HG03159 (cell line): ENCODE data around the gene LCLAT1.

Source experiments
- ATAC-seq: cut with Tn5 transposase; IDR thresholded peaks from one replicate; pipeline ENCODE4 v1.9.1; 2021; ENCODE audit warnings: mild to moderate bottlenecking, moderate library complexity; ENCODE audit not compliant: unreplicated experiment

LCLAT1 gene

DNA sequence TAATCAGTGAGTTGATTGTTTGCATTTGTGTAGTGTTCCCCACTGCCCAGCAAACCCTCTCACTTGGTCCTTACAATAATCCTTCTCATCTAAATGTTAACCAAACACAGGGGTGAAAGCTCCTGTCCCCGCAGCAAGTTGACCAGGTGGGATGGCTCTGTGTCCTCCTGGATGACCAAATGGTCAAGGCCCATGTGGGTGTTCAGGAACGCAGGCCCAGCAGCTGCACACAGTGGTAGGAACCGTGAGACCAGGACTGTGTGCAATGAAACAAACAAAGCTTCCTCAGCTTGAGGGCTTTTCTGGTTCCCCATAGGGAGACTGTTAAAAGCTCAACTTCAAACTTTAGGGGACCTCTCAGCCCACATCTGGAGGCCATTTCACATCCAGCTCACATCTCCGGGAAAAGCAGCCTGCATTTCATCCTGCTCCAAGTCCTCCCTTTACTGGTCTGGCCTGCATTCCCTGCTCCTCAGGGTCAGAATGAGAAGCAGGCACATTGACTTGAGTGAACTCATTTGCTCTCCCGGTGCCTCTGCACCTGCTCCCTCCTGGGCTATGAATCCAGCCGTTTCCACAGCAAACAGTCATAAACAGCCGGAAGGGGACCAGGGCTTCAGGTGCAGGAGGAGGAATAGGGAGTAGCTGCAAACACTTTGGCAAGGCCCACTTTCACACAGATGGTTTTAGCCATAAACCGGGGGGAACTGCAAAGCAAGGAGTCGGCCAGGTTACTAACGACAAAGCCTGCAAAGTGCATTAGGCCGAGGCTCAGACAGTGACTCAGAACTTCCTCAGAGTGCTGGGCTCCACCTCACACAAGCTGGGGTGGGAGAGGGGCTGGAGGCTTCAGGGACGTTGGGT lies 215.5 kb downstream of the LCLAT1 start:
- ATAC-seq, result no peak

DNA sequence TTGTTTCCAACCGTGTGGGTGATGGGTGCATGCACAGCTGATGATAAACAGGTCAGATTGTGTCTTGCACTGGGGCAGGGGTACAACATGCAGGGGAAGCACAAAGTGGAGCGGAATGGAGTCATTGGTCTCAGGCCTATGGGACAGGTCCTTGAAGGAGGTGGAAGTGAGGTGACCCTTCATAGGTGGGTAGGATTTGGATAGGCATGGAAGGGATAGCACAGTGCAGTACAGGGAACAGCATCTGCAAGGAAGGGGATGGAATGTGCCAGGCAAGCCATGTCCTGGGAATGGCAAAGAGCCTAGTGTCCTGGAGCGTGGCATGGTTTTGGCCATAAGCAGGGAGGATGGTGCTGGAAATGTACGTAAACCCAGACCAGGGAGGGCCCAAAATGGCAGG lies 216.3 kb downstream of the LCLAT1 start:
- ATAC-seq, result no peak

DNA sequence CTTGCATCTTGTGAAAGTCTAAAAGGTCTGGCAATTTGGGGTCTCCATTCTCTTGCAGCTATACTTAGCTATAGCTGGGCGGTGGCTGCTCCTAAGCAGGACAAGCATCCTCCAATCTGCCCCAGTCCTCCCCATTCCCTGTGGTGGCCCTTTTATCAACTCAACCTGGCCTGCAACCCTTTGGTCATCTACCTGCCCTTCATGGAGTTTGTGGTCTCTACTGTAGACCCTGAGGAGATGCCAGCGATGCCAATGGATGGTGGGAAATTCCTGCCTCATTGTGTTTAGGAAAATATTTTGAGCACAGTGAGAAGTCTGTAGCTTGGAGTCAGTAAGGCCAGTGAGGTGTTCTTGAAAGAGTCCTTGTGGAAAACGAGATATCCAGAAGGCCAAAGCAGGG lies 216.8 kb downstream of the LCLAT1 start:
- no peak for ATAC-seq

DNA sequence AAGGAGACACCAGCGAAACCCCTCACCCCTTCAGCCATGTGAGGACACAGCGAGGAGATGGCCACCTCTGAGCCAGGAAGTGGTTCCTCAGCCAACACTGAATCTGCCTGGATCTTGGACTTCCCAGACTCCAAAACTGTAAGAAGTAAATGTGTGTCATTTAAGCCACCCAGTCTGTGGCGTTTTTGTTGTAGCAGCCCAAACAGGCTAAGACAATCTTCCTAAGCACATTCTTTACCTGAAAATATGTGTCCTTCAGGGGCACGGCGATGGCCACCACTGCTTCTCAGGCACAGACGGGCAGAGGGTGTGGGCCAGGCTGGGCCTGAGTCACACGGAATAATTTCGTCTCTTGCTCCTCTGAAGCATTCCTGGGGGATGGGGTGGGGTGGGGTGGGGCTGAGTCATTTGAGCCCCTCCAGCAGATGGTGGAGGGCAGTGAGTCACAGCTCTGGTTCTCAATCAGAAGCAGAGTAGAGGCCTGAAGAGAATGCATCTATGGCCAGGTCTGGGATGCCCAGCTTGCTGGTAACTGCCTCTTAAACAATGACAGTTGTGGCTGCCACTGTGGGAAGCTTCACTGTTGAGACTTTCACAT lies 217.8 kb downstream of the LCLAT1 start:
- ATAC-seq, result no peak

DNA sequence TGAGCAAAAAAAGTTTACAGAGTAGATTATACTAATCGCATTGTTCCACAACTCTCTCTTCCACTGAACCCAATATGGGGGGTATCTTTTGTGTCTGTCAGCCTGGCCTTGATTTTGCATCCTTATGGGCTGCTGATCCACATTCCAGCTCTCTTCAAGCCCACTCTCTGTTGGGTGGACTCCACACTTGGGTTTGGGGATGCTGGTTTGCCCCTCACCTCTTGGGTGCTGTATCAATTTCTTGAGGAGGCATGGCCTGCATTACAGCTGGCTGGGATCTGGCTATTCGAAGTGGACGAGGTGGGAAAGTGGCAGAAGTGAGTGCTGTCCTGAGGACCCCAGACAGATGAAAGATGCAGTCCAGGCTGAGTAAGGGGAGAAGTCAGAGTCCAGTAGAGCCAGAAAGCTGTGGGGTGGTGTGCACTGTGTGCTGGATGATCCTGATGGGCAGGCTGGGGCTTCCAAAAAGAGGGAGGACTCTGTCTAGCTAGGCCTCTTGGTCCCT lies 218.8 kb downstream of the LCLAT1 start:
- no peak for ATAC-seq

DNA sequence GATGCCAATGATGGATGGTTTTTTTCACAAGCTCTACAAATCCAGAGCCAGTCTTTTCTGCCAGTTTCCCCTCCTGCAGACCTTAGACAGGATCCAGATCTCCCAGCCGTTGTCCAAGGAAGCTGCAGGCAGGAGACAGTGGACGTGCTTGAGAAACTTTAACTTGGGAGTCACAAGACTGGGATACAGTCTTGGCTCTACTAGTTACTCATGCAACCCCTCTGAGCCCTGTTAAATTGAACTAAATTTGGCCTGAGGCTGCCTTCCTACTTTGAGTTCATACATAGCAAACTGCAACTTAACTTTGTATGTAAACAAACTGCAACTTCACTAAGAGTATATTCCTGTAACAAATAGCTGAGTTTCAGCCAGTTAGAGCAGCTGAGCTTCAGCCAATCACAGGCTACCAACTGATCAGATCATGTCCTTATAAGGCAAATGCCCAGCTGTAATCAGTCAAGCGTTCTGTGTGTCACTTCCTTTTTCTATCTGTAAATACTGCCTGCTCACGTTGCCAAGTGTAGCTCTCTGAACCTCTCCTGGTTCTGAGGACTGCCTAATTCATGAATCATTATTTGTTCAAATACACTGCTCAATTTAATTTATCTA lies 219.3 kb downstream of the LCLAT1 start:
- peak; percentile 79 for ATAC-seq

DNA sequence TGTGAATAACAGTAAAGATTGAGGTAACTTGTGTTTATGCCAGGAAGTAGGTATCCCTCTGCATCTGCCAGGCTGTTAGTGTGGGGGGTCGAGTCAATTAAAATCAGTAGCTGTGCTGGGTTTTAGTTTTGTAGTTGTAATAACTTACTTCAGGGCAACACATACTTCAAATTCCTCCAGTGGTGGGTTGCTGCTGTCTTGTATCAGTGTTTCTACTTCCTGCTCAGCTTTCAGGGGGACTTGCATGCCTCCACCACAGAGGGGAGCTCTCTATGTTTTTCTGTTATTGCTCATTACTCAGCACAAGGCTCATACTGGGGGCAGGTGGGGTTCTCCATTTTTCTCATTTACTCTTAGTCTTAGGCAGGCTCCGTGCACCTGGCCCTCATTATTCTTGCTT lies 223.4 kb downstream of the LCLAT1 start:
- ATAC-seq, result no peak

DNA sequence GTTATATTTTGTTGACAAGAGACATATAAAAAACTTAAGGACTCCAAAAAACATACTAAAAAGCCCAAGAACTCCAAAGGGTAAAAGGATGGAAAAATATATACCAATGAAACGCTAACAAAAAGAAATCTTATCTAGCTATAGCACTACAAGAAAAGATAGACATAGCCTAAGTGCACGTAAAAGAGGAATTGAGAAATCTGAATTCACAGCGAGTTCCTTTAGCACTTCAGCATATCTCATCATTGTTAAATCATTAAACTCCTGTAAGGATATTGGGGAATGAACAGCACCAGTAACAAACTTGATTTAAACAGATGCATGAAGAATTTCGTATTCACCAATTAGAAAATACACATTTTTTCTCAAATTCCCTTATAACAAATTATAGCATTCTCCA lies 226.1 kb downstream of the LCLAT1 start:
- no peak for ATAC-seq

DNA sequence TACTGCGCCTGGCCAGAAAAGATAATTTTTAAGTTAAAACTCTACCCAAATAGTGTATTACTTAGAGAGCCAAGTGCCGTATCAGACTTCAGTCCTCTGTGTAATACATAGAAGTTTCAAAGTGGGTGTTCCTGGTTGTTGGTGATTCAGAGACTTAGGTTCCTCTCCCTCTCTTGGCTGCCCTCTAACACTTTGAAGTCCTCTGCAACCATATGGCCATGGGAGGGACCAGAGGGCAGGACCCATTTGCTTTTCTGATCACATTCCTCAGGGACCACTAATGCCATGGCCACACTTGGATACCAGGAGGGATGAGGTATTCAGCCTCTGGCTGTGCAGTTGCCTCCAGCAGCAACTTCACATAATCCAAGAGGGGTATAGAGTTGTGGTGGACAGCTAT lies 228.7 kb downstream of the LCLAT1 start:
- ATAC-seq, result no peak

DNA sequence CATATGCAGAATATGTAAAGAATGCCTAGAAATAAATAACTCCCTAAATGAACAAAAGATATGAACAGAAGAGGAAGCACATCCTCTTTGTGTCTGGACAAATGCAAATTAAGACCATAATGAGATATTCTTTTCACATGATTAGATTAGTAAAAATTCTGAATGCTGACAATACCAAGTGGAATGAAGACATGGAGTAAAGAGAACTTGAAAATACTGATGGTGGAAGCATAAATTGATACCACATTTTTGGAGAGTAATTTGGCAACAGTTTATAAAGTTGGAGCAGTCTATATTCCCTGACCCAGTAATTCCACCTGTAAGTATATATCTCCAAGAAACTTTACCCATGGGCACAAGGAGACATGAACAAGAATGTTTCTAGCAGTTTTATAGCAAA lies 230.2 kb downstream of the LCLAT1 start:
- ATAC-seq, result no peak

DNA sequence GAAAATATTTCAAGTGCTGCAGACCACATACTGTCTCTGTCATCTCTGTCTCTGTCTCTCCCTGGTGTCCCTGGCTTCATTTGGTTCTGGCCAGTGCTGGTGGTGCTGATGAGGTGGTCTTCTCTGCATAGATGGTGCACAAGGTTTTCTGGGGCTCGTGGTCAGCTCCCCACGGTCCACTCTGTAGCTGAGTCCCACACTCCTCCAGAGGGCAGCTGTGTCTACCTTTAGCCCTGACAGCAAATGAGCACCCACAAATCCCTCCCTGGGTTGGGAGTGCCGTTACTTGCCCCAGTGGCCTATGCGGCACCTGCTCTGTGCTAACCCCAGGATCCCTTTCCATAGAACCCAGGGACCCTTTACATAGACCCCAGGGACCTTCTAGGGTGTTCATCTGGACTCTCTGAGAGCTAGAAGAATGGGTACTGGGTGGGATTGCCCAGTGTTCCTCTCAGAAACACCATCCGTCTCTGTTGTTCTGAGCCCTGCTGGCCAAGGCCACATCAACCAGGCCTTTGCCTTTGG lies 230.9 kb downstream of the LCLAT1 start:
- ATAC-seq, result no peak

DNA sequence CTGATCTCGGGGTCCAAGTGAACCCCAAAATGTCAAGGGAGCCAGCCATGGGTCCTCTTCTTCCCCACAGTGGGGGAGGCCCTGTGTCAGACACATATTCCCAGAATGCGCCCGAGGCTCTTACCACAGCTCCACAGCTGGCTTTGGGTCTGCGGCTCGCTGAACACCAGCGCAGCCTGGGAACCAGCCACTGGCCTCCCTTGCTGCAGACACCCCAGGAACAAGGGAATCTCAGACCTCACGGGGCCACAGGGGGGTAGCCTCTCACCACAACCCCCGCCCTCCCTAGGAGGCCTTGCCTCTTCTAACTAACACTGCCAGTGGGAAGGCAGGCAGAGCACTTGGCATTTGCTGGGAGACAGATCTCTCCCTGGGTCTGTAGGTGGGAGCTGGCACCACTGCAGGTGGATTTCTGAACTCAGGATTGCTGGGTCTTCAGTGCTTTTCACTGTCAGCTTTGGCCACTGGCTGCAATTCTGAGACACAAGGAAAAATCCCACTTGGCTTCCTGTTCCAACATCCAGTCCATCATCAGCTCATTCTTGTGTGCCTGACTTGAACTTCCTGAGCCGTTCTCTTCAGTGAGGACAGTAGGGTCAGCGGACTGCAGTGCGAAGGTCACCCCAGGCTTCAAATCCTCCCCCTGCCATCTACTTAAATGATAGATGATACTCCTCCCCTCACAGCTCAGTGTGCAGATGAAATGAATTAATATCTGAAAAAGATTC lies 231.5 kb downstream of the LCLAT1 start:
- no peak for ATAC-seq

DNA sequence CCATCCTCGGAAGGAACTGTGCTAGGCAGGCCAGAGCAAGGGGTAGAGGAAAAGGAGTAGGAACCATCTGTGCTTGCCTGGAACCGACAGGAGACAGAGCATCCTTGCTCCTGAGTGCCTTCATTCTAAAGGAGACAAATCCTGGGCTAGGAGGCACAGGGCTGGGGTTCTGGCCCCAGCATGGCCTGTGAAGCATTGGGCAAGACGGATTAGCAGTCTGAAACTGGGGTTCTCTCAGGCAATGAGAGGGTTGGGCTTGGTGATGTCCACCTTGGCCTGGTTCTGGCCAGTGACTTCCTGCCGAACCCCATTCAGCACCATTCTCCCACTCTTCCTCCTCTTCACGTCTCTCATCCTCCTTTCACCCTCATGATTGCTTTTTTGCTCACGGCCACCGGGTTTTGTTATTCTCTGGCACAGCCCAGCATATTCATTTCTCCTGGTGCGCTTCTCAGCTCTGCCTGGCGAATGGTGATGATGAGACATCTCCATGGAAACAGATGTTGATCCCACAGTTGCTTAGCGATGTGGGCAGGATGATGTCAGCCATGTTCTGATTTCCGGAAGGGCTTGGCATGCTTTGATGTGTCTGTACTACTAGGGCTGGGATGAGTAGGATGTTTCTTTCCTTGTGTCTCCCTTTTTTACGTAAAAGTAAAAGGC lies 232.5 kb downstream of the LCLAT1 start:
- no peak for ATAC-seq

DNA sequence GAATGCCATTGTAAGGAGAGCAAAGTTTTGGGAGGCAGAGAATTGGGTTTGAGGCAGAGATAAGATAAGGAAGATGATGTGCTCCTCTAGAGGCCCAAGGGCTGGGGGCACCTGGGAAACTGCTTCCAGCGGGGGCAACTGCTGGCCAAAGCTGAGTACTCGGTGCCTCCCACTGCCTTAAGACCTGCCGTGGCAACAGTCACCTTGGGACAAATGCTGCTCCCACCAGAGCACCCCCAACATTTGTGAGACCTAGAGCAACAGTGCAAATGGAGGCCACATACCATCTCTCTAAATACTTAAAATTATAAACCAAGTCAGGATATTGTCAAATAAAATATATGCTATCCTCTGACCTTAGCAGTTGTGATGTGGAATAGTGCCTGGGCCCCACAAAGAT lies 233.1 kb downstream of the LCLAT1 start:
- ATAC-seq, result no peak

DNA sequence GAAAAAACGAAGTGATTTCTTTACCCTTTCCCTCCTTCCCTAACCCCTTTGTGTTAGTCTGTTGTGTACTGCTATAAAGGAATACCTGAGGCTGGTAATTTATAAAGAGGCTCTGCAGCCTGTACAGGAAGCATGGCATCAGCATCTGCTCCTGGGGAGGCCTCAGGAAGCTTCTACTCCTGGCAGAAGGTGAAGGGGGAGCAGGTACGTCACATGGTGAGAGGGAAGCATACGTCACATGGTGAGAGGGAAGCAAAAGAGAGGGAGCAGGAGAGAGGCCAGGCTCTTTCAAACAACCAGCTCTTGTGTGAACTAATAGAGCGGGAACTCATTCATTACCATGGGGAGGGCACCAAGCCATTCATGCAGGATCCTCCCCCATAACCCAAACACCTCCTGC lies 234.0 kb downstream of the LCLAT1 start:
- ATAC-seq, result no peak

DNA sequence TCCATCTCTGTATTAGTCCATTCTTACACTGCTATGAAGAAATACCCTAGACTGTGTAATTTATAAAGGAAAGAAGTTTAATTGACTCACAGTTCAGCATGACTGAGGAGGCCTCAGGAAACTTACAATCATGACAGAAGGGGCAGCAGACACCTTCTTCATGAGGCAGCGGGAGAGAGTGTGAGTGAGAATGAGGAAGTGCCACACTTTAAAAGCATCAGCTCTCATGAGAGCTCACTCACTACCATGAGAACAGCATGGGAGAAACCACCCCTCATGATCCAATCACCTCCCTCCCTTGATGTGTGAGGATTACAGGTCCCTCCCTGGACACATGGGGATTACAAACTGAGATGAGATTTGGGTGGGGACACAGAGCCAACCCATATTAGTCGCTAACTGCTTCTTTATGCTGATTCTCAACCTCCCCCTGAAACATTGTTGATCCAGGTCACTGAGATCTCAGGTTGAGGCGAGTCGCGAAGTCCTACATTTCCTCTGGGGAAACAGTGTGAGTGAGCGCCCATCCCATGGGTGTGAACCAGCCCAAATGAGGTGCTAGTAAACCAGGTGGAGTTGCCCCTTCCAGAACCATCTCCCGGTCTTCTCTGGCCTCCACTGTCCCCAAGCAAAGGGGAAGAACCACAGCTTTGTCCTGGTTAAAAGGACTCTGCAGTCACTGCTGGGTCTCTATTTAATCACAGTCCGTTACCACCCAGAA lies 236.3 kb downstream of the LCLAT1 start:
- no peak for ATAC-seq

DNA sequence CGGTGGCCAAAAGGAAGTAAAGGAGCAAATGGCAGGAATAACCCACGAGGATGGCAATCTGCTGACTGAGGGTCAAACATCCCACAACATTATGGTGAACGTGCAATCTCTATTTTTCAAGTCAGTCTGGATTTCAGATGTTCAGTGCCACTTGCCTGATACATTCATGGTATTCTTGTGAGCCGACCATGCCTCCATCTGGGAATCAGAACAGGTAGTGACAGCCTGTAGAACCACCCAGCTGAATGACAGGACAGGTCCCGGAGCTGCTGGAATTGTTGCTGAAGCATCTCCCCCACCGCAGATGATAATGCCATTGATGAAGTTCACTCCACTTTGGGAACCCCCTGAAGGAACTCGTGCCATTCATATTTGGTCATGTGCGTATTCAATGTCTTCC lies 237.0 kb downstream of the LCLAT1 start:
- no peak for ATAC-seq

DNA sequence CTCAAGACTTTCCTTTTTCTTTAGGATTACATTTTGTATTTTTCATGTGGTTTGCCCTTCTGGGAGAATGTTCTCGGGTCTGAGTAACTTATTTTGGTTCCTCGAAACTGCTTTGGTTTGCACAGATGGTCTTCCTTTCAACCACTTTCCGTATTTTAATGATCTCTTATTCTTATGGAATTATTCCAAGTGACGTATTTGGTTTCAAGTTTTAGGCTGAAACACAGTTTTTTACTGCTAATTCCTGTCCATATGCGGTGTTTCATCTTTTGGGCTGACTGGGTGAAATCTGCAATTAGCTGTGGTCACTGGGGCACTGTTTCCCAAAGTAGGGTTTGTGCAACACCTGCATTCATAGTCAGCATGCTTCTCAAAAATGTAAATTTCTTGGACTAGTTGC lies 237.5 kb downstream of the LCLAT1 start:
- ATAC-seq, result no peak

DNA sequence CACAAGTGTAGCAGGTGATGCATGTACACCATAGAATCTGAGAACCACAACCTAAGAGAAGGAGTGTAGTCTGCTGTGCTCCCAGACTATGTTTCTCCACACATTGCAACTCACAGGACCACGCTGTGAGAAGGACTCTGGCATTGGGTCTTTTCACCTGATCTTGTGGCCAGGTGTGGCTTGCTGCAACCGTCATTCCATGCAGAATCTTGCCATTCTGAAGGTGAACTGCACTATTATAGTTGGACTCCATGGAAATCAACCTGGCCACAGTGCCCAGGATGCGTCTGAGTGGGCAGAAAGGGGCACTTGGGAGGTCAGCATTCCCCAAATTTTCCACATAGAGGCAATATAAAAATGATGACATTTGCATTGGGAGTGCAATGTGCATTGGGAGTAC lies 237.9 kb downstream of the LCLAT1 start:
- no peak for ATAC-seq

DNA sequence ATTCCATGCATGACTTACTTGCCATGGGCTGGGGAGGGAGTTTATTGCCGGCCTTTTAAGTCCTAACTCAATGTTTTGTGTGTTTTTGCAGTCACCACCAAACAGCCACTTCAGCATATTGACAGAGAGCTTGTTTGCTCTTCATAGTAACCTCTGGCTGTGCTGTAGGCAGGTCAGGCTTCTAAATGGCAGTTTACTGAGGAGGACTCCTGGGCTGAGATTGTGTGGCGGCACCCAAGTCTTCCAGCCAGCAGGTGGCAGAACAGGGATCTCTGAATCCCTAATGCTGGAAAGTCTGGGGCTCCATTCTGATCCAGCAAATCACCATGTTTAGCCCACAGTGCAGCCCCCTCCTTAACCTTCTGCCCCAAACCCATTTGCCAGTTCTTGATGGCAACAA lies 239.0 kb downstream of the LCLAT1 start:
- no peak for ATAC-seq
